AG09319 (cell line): ENCODE data around the gene DISC1.

Source experiments
- DNase-seq: peaks from one replicate; pipeline ENCODE4 v3.0.0-alpha.2; 2010; ENCODE audit warnings: low read depth; ENCODE audit errors: extremely low read depth
- TF ChIP-seq, protein P1 (sequence below): IDR thresholded peaks from 2 replicates; pipeline ENCODE4 v1.5.1; 2011; ENCODE audit warnings: low read depth, mild to moderate bottlenecking, inconsistent platforms, low read length, moderate library complexity

The DISC1 gene

DNA sequence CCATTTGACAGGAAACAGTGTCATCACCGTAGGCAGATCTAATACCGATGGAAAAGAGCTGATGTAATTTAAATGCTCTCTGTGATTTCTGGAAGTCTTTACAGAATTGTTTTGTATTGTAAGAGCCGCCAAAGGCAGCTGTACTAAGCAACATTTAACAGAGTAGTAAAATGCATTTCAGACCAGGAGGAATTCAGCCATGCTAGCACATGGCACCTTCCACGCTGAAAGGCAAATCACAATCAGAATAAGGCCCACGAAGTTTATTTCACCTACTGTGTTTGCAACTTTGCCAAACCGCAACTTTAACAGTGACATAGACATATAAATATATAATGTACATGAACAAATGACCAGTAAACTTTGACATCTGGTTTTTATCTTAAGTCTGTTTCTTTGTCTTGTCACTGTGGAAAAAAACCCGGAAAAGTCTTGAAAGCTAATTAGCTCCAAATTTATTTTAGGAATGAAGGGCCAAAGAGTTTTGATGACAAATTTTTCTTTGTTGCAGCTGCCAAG, 26.1 kb upstream of the DISC1 start:
- TF ChIP-seq, protein P1, sequence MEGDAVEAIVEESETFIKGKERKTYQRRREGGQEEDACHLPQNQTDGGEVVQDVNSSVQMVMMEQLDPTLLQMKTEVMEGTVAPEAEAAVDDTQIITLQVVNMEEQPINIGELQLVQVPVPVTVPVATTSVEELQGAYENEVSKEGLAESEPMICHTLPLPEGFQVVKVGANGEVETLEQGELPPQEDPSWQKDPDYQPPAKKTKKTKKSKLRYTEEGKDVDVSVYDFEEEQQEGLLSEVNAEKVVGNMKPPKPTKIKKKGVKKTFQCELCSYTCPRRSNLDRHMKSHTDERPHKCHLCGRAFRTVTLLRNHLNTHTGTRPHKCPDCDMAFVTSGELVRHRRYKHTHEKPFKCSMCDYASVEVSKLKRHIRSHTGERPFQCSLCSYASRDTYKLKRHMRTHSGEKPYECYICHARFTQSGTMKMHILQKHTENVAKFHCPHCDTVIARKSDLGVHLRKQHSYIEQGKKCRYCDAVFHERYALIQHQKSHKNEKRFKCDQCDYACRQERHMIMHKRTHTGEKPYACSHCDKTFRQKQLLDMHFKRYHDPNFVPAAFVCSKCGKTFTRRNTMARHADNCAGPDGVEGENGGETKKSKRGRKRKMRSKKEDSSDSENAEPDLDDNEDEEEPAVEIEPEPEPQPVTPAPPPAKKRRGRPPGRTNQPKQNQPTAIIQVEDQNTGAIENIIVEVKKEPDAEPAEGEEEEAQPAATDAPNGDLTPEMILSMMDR: no peak
- peak; percentile 71 for DNase-seq

DNA sequence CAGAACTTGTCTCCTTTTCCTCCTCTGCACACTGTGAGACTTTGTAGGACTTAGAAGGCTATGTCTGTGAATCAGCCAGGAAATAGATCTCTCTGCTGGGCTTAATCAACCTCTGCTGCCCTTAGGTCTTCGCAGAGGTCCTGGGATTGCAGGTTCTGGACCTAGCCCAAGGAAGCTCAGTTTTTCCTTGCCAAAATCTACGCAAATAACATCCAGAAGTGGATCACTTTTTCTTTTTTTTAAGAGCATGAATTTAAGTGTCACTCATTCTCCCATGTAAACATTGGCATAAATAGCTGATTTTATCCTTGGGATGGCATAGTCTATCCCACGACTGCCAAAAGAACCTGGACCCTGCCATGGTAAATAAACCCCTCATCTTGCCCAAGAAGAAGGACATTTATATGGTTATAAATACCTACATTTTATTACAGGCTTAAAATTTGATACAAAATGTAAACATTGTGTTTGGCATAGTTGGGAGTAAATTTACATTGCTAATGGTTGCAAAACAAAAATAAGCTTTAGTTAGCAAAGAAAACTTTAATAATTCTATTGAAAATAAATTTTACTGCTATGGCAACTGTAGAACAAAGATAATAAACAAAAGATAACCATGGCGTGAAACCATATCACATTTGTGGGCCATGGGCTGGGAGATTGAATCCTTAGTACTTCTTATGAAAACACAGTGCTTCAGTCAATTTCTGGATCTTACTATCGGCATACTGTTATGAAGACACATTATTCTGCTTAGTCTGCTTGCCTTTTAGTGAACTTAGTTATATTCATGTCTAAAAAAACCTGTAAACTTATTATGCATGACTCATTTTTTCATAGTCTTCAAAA, 24.5 kb upstream of the DISC1 start:
- TF ChIP-seq, protein P1: no peak
- no peak for DNase-seq

DNA sequence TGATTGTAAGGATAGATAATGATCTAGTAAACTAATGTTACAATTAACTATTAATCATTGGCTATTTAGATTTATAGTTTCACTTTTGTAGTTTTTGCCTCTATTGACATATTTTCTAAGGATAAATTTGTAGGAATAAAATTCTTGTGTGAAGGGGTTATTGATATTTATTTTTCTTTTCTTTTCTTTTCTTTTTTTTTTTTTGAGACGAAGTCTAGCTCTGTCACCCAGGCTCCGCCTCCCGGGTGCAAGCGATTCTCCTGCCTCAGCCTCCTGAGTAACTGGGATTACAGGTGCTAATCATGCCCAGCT, 24.0 kb upstream of the DISC1 start:
- no peak for DNase-seq
- TF ChIP-seq, protein P1: no peak

DNA sequence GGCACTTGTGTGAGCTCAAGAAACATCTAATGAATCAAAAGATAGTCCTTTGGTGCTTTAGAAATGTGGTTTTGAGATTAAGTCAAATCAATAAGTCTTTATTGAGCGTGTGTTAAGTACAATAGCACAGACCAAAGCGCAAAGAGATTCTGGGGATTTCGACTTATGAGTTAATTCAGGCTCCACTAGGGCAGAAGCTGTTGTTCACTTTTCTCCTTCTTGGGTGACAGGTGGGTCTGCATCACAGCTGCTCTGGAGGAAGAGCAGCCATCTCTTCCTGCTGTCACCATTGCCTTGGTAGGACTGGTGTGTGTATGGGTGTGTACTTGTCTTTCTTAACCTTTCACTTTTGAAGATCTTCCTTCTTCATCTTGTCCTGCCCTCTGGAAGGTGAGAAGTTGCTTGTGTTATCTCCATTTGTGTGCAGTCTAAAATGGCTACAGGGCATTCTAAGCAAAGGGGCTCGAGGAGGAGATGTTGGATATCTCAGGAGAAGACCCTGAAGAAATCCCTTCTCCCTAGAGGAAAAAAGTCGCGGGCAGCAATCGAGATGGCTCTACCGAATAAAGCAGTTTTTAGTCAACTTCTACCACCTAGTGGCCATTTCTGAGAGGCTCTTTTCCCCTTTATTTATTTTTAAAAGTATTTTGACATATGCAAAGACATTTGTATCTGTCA, 22.9 kb upstream of the DISC1 start:
- DNase-seq: no peak
- TF ChIP-seq, protein P1: peak; percentile 71

DNA sequence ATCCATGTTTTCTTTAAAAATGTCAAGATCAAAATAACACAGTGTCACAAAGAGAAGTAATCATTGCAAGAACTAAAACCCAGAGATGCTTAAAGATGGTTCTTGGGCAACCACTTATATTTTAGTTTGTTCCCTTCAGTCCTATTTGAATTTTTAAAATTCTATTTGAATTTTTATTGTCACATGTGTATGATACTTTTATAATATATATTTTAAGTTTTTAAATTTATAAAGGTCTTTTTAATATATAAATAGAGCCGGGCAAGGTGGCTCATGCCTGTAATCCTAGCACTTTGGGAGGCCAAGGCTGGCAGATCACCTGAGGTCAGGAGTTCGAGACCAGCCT, 22.3 kb upstream of the DISC1 start:
- DNase-seq: no peak
- TF ChIP-seq, protein P1: no peak

DNA sequence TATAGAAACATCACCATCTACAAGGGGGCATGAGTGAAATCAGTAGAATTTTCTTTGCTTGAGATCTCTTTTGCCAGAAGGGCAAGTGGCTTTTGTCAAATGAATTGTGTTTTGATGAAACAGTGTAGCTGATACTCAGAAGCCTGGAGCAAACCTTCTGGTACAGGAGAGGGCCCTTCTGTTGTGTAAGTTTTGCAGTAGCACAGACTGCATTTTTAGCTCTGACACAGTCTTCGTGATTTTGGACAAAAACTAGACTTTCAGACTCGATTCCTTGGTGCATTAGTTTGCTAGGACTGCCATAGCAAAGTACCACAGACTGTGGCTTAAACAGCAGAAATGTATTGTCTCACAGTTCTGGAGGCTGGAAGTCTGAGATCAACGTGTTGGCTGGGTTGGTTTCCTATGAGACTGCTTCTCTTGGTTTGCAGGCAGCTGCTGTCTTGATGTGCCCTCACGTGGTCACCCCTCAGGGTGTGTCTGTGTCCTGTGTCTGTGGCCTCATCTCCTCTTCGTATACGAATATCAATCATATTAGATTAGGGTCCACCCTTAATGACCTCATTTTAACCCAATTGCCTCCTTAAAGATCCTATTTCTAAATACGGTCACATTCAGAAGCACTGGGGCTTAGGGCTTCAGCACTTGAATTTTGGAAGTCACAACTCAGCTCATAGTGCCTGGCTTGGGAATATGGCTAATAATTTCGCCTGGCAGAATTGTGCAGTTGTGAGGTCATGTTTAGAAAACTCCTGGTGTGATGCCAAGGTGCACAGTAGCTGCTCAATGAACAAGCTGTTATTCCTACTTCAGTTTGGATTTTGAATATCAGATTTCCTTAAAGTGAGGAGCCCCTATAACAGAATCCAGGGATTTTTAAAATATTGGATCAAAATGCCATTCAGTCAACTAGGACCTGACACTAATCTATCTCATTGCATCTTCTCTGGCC, 21.2 kb upstream of the DISC1 start:
- TF ChIP-seq, protein P1: no peak
- DNase-seq: no peak
